Measurements from ENCODE around the gene RUNX1.

The RUNX1 gene

GRCh38 chr21:34904526-34905217, 144.4 kb downstream of the RUNX1 start:
- H3K36me3 Mint-ChIP-seq = no peaks in the 10 kb centered on the region
- no peaks in the 10 kb centered on the region for H3K9me3 Mint-ChIP-seq
- H3K27ac Mint-ChIP-seq = no peak overlapping the region
- no peak overlapping the region for H3K4me3 Mint-ChIP-seq
- DNase-seq (ENCODE audit: low spot score in 2 of 2) (no peak), ATAC-seq (ENCODE audit: low read depth) (no peak)
- peaks cover 12% of the 10 kb centered on the region for H3K4me1 Mint-ChIP-seq
- H3K27me3 Mint-ChIP-seq = no peaks in the 10 kb centered on the region

- DNase-seq (ENCODE audit: low spot score in 2 of 2) (peak in 1 of 2 donors; percentile 2), ATAC-seq (ENCODE audit: low read depth) (no peak)
- H3K27ac Mint-ChIP-seq = no peak overlapping the region
- peaks cover 3% of the 10 kb centered on the region for H3K9me3 Mint-ChIP-seq
- H3K4me1 Mint-ChIP-seq = no peaks in the 10 kb centered on the region
- no peak overlapping the region for H3K4me3 Mint-ChIP-seq
- no peaks in the 10 kb centered on the region for H3K27me3 Mint-ChIP-seq
- H3K36me3 Mint-ChIP-seq = peaks cover 19% of the 10 kb centered on the region
These were observed 148.7 kb downstream of the RUNX1 start for GRCh38 chr21:34900376-34900775.

DNA sequence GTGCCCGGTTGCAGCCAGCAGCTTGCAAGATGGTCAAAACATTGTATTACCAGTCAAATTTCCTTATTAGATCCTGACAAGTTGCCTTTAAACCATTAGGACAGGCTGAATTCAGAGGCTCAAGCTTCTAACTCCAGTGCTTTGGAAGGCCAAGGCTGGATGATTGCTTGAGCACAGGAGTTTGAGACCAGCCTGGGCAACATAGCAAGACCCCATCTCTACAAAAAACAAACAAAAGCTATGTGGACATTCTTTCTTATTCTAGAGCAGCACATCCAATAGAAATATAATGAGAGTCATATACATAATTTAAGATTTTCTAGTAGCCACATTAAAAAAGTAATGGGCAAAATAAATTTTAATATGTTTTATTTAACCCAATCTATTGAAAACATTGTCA, 149.3 kb downstream of the RUNX1 start:
- no peak overlapping the region for H3K27ac Mint-ChIP-seq
- peaks cover 3% of the 10 kb centered on the region for H3K9me3 Mint-ChIP-seq
- DNase-seq (ENCODE audit: low spot score in 2 of 2) = peak in 1 of 2 donors; percentile 0
- H3K27me3 Mint-ChIP-seq = no peaks in the 10 kb centered on the region
- peaks cover 21% of the 10 kb centered on the region for H3K36me3 Mint-ChIP-seq
- no peak overlapping the region for H3K4me3 Mint-ChIP-seq
- ATAC-seq (ENCODE audit: low read depth) = no peak
- H3K4me1 Mint-ChIP-seq = no peaks in the 10 kb centered on the region

DNA sequence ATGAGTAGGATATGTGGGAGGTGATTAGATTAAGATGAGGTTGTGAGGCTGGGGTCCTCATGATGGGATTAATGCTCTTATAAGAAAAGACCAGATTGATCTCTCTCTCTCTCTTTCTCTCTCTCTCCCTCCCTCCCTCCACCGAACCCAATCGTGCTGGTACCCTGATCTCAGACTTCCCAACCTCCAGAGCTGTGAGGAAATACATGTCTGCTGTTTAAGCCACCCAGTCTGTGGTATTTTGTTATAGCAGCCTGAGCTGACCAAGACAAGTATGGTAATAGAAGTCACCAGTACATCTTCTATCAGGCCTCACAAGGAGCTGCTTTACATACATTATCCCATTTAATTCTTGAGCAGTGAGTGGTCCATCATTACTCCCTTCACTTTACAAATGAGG, 149.8 kb downstream of the RUNX1 start:
- no peaks in the 10 kb centered on the region for H3K27me3 Mint-ChIP-seq
- H3K4me3 Mint-ChIP-seq = no peak overlapping the region
- no peak for DNase-seq (ENCODE audit: low spot score in 2 of 2)
- H3K4me1 Mint-ChIP-seq = peaks cover 4% of the 10 kb centered on the region
- no peak overlapping the region for H3K27ac Mint-ChIP-seq
- ATAC-seq (ENCODE audit: low read depth) = no peak
- H3K9me3 Mint-ChIP-seq = peaks cover 3% of the 10 kb centered on the region
- peaks cover 21% of the 10 kb centered on the region for H3K36me3 Mint-ChIP-seq

DNA sequence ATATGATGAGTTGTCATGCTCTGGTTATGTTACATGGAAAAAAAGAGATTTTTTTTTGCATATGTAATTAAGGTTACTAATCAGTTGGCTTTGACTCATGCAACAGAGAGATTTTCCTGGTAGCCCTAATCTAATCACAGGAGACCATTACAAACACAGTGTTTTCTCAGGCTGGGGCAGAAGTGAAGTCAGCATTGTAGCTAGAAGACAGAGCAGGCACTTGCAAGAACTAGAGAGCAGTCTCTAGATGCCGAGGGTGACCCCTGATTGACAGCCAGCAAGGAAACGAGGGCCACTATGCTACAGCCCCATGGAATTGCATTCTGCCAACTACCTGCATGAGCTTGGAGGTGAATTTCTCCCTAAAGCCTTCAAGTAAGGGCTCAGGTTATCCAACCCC, 151.3 kb downstream of the RUNX1 start:
- ATAC-seq (ENCODE audit: low read depth) (no peak), DNase-seq (ENCODE audit: low spot score in 2 of 2) (no peak)
- Mint-ChIP-seq H3K36me3 (peaks cover 21% of the 10 kb centered on the region), H3K9me3 (peaks cover 3% of the 10 kb centered on the region), H3K27ac (no peak overlapping the region), H3K27me3 (no peaks in the 10 kb centered on the region), H3K4me3 (no peak overlapping the region), H3K4me1 (peaks cover 4% of the 10 kb centered on the region)

- Mint-ChIP-seq H3K27me3 (no peaks in the 10 kb centered on the region), H3K4me1 (peaks cover 4% of the 10 kb centered on the region), H3K9me3 (peaks cover 3% of the 10 kb centered on the region), H3K36me3 (peaks cover 19% of the 10 kb centered on the region), H3K27ac (peak overlapping the region; percentile 54), H3K4me3 (no peak overlapping the region)
- no peak for ATAC-seq (ENCODE audit: low read depth)
- DNase-seq (ENCODE audit: low spot score in 2 of 2) = no peak
These were observed 154.7 kb downstream of the RUNX1 start for GRCh38 chr21:34894401-34894800.

GRCh38 chr21:34892209-34892608, 156.9 kb downstream of the RUNX1 start:
- no peaks in the 10 kb centered on the region for H3K27me3 Mint-ChIP-seq
- no peak overlapping the region for H3K4me3 Mint-ChIP-seq
- peaks cover 12% of the 10 kb centered on the region for H3K36me3 Mint-ChIP-seq
- DNase-seq (ENCODE audit: low spot score in 2 of 2) (no peak), ATAC-seq (ENCODE audit: low read depth) (no peak)
- no peak overlapping the region for H3K27ac Mint-ChIP-seq
- H3K9me3 Mint-ChIP-seq = peaks cover 1% of the 10 kb centered on the region
- H3K4me1 Mint-ChIP-seq = peaks cover 11% of the 10 kb centered on the region

DNA sequence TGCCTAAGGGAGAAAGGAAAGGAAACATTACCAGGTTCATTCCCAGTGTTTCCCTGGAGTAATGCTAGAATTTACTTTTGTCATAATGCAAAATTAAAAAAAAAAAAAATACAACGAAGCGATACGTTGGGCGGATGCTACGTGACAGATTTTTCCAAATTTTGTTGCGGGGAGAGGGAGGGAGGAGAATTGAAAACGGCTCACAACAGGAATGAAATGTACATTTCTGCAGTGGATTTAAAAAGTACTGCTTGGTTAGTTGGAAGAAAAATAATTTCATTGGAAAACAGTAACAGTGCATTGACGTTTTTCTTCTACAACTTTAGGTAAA, 157.5 kb downstream of the RUNX1 start:
- ATAC-seq (ENCODE audit: low read depth) (no peak), DNase-seq (ENCODE audit: low spot score in 2 of 2) (no peak)
- Mint-ChIP-seq H3K36me3 (peaks cover 10% of the 10 kb centered on the region), H3K4me3 (no peak overlapping the region), H3K9me3 (peaks cover 1% of the 10 kb centered on the region), H3K27me3 (no peaks in the 10 kb centered on the region), H3K4me1 (peaks cover 14% of the 10 kb centered on the region), H3K27ac (no peak overlapping the region)

GRCh38 chr21:34890724-34891612, 158.1 kb downstream of the RUNX1 start:
- Mint-ChIP-seq H3K4me1 (peaks cover 14% of the 10 kb centered on the region), H3K4me3 (peak overlapping the region; percentile 66), H3K27me3 (no peaks in the 10 kb centered on the region), H3K36me3 (peaks cover 7% of the 10 kb centered on the region), H3K9me3 (no peaks in the 10 kb centered on the region), H3K27ac (no peak overlapping the region)
- no peak for ATAC-seq (ENCODE audit: low read depth)
- DNase-seq (ENCODE audit: low spot score in 2 of 2) = peak in 1 of 2 donors; percentile 34

DNA sequence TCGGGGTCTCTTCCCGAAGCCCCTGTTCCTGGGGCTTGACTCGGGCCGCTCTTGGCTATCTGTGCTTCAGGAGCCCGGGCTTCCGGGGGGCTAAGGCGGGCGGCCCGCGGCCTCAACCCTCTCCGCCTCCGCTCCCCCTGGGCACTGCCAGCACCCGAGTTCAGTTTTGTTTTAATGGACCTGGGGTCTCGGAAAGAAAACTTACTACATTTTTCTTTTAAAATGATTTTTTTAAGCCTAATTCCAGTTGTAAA, 158.7 kb downstream of the RUNX1 start:
- H3K4me1 Mint-ChIP-seq = peaks cover 14% of the 10 kb centered on the region
- no peaks in the 10 kb centered on the region for H3K27me3 Mint-ChIP-seq
- H3K4me3 Mint-ChIP-seq = peak overlapping the region; percentile 93
- H3K36me3 Mint-ChIP-seq = peaks cover 2% of the 10 kb centered on the region
- H3K9me3 Mint-ChIP-seq = no peaks in the 10 kb centered on the region
- DNase-seq (ENCODE audit: low spot score in 2 of 2) (no peak), ATAC-seq (ENCODE audit: low read depth) (no peak)
- H3K27ac Mint-ChIP-seq = no peak overlapping the region

DNA sequence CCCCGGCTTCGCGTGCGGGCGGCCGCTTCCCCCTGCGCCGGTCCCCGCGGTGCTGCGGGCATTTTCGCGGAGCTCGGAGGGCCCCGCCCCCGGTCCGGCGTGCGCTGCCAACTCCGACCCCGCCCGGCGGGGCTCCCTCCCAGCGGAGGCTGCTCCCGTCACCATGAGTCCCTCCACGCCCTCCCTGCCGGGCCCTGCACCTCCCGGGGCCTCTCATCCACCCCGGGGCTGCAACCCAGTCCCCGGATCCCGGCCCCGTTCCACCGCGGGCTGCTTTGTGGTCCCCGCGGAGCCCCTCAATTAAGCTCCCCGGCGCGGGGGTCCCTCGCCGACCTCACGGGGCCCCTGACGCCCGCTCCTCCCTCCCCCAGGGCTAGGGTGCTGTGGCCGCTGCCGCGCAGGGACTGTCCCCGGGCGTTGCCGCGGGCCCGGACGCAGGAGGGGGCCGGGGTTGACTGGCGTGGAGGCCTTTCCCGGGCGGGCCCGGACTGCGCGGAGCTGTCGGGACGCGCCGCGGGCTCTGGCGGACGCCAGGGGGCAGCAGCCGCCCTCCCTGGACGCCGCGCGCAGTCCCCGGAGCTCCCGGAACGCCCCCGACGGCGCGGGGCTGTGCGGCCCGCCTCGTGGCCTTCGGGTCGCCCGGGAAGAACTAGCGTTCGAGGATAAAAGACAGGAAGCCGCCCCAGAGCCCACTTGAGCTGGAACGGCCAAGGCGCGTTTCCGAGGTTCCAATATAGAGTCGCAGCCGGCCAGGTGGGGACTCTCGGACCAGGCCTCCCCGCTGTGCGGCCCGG, 159.2 kb downstream of the RUNX1 start:
- Mint-ChIP-seq H3K36me3 (no peaks in the 10 kb centered on the region), H3K27ac (peak overlapping the region; percentile 86), H3K9me3 (no peaks in the 10 kb centered on the region), H3K4me1 (peaks cover 14% of the 10 kb centered on the region), H3K27me3 (no peaks in the 10 kb centered on the region), H3K4me3 (peak overlapping the region; percentile 93)
- DNase-seq (ENCODE audit: low spot score in 2 of 2) (peak; percentile 69 to 84), ATAC-seq (ENCODE audit: low read depth) (peak; percentile 63)

GRCh38 chr21:34889320-34889675, 159.8 kb downstream of the RUNX1 start:
- H3K4me3 Mint-ChIP-seq = peak overlapping the region; percentile 93
- H3K27ac Mint-ChIP-seq = peak overlapping the region; percentile 86
- no peaks in the 10 kb centered on the region for H3K36me3 Mint-ChIP-seq
- no peaks in the 10 kb centered on the region for H3K27me3 Mint-ChIP-seq
- DNase-seq (ENCODE audit: low spot score in 2 of 2) = peak in 1 of 2 donors; percentile 46
- H3K4me1 Mint-ChIP-seq = peaks cover 11% of the 10 kb centered on the region
- ATAC-seq (ENCODE audit: low read depth) = peak; percentile 12
- no peaks in the 10 kb centered on the region for H3K9me3 Mint-ChIP-seq

GRCh38 chr21:34888569-34889319, 160.4 kb downstream of the RUNX1 start:
- peak; percentile 53 to 65 for DNase-seq (ENCODE audit: low spot score in 2 of 2)
- H3K27ac Mint-ChIP-seq = peak overlapping the region; percentile 98
- H3K9me3 Mint-ChIP-seq = no peaks in the 10 kb centered on the region
- peak overlapping the region; percentile 94 for H3K4me3 Mint-ChIP-seq
- no peaks in the 10 kb centered on the region for H3K27me3 Mint-ChIP-seq
- peaks cover 14% of the 10 kb centered on the region for H3K4me1 Mint-ChIP-seq
- ATAC-seq (ENCODE audit: low read depth) = peak; percentile 44
- H3K36me3 Mint-ChIP-seq = no peaks in the 10 kb centered on the region
